ES-I3 (cell line): Measurements from ENCODE around the gene CPNE1.

Source experiments
- H3K36me3 ChIP-seq: 2 replicates; pipeline ENCODE4 v1.6.1; 2013; ENCODE audit warnings: mild to moderate bottlenecking, low read length, control low read depth, moderate library complexity; ENCODE audit not compliant: insufficient read depth
- H3K4me1 ChIP-seq: 2 replicates; pipeline ENCODE4 v1.6.1; 2013; ENCODE audit warnings: mild to moderate bottlenecking, control low read depth, low read length; ENCODE audit not compliant: insufficient read depth
- H3K9ac ChIP-seq: 2 replicates; pipeline ENCODE4 v1.6.1; 2013; ENCODE audit warnings: low read depth, mild to moderate bottlenecking, low read length, moderate library complexity
- H3K9me3 ChIP-seq: 2 replicates; pipeline ENCODE4 v1.6.1; 2013; ENCODE audit warnings: mild to moderate bottlenecking, low read length, moderate library complexity; ENCODE audit not compliant: control insufficient read depth, insufficient read depth

Gene CPNE1

DNA sequence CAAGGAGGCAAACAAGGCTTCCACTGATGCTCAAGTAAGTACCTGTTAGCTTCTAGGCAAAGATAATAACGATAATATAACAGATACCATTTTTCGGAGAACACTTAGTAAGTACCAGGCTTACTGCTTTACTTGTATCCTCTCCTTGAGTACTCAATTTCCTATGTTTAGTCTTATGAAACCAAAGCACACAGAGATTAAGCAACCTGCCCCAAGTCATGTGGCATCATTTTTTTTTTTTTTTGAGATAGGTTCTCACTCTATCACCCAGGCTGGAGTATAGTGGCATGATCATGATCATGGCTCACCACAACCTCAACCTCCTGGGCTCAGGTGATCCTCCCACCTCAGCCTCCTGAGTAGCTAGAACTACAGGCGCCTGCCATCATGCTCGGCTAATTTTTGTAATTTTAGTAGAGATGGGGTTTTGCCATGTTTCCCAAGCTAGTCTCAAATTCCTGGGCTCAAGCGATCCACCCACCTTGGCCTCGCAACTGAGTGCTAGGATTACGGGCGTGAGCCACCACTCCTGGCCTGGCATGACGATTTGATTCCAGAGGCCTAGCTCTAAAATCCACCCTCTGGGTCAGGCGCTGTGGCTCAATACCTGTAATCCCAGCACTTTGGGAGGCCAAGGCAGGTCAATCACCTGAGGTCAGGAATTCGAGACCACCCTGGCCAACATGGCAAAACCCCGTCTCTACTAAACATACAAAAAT, 35.1 kb downstream of the CPNE1 start:
- H3K36me3 ChIP-seq, result peaks cover 47% of the 10 kb centered on the region
- H3K9ac ChIP-seq, result no peak overlapping the region
- H3K4me1 ChIP-seq, result no peaks in the 10 kb centered on the region
- no peaks in the 10 kb centered on the region for H3K9me3 ChIP-seq

- Histone ChIP-seq H3K9me3 (no peaks in the 10 kb centered on the region), H3K4me1 (no peaks in the 10 kb centered on the region), H3K9ac (no peak overlapping the region), H3K36me3 (peaks cover 47% of the 10 kb centered on the region)
Measured at GRCh38 chr20:35627121-35627520, 37.6 kb downstream of the CPNE1 start.

DNA sequence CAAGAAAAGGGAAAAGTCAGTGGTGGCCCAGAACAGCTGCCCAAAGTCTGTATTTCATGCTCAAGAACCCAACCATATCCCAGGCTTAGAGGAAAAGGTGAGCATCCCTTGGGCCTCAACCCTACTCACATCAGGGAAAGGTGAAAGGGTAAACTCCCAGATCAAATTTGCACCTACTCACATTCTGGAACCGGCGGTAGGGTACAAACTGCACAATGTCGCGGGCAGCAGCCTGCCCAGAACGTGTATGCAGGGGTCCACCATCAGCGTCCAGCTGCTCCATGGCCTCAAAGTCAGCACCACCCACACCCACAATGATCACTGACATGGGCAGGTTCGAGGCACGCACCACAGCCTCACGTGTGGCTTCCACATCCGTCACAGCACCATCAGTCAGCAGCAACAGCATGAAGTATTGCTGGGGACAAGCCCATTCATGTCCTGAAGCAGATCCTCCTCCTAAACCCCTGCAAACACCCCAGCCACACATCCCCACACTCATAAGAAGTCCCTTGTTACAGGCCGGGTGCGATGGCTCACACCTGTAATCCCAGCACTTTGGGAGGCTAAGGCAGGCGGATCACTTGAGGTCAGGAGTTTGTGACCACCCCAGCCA, 38.2 kb downstream of the CPNE1 start:
- no peak overlapping the region for H3K9ac ChIP-seq
- H3K36me3 ChIP-seq, result peaks cover 41% of the 10 kb centered on the region
- H3K4me1 ChIP-seq, result no peaks in the 10 kb centered on the region
- H3K9me3 ChIP-seq, result no peaks in the 10 kb centered on the region

DNA sequence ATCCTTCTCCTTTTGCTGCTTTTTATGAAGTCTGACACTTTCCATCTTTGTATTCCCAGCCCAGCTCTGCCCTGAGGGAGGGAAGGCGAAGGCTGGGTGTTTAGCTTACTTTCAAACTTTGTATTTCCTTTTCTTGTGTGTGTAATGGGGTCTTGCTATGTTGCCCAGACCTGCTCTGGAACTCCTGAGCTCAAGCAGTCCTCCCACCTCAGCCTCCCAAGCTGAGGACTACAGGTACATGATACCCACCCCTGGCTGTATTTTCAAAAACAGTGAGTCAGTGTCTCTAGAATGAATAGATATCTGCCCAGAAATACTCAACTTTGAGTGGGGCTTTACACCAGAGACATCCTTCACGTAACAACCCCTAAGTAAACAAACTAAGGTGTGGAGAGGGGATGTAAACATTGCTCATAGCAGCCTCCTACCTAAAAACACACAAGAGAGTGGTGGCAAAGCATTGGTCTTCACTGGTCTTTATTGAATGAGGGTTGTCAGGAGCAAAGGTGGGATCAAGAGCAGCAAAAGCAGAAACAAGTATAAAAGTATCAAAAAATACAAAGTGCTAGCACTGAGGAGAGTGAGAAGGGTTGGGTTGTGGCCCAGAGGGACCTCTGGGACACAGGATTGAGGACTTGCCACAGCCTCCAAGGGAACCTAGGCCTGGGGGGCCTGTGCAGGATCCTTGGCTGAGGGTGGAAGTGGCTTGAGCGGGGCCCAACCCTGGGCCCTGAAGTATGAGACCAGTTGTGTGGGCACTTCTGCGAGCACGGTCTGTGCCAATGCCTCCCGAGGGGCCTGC, 38.9 kb downstream of the CPNE1 start:
- H3K9ac ChIP-seq, result no peak overlapping the region
- no peaks in the 10 kb centered on the region for H3K4me1 ChIP-seq
- H3K9me3 ChIP-seq, result no peaks in the 10 kb centered on the region
- peaks cover 34% of the 10 kb centered on the region for H3K36me3 ChIP-seq

DNA sequence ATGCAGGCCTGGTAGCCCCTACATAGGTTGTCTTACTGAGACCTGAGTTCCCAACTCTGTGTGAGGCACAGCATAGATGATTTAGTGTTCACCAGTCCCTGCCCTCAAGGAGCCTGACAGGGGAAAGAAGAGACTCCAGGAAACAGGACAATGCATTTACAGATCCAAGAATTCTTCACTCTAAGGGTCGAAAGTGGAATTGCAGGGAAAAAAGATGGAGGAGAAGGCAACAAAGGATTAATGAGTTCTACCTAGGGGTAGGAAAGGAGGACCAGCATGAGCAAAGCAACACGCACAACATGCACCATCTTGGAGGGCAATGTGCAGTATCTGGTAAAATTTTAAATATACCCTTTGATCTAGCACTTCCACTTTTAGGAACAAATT, 43.1 kb downstream of the CPNE1 start:
- no peaks in the 10 kb centered on the region for H3K9me3 ChIP-seq
- H3K4me1 ChIP-seq, result no peaks in the 10 kb centered on the region
- peaks cover 11% of the 10 kb centered on the region for H3K36me3 ChIP-seq
- H3K9ac ChIP-seq, result no peak overlapping the region

GRCh38 chr20:35620818-35621559, 43.7 kb downstream of the CPNE1 start:
- Histone ChIP-seq H3K9me3 (no peaks in the 10 kb centered on the region), H3K4me1 (no peaks in the 10 kb centered on the region), H3K9ac (no peak overlapping the region), H3K36me3 (peaks cover 7% of the 10 kb centered on the region)

- H3K36me3 ChIP-seq, result no peaks in the 10 kb centered on the region; the same call in 1 of the 2 replicates
Measured at GRCh38 chr20:35619196-35620095, 45.3 kb downstream of the CPNE1 start.

DNA sequence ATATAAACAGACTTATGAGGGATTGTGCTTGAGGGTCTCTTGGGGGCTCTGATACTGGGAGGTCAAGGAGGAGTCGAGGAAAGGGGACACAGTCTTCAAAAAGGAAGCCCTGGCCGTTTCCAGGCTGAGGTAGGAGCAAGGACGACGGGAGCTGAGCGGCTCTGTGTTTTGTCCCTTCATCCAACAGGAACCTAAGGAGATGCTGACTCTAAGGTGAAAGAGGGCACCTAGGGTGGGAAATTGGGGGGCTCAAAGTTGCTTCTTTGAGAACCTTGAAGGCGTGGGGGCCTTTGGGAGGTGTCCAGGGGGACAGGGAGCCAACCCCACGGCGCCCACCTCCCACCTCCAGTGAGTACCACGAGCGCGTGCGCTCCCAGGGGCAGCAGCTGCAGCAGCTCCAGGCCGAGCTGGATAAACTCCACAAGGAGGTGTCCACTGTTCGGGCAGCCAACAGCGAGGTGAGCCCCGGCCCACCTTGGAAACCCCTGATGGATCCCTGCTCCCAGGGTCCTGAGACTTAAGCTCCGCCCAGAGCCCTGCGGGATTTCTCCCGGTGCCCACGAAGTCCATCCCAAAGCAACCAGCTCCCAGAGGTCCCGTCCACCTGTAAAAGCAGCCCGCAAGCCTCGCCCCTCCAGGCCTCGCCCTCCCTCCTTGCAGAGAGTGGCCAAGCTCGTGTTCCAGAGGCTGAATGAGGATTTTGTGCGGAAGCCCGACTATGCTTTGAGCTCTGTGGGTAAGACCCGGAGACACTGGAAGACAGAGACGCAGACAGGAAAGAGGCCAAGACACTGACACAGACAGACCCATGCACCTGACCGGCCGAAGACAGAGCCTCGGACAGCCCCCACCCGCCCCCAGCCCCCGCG, 46.2 kb downstream of the CPNE1 start:
- H3K9ac ChIP-seq, result peak overlapping the region; percentile 55; the same call in 1 of the 2 replicates
- no peaks in the 10 kb centered on the region; the same call in 1 of the 2 replicates for H3K36me3 ChIP-seq
- H3K9me3 ChIP-seq, result no peaks in the 10 kb centered on the region
- no peaks in the 10 kb centered on the region for H3K4me1 ChIP-seq

More at GRCh38 chr20:35619196-35620095, 45.3 kb downstream of the CPNE1 start:
- Histone ChIP-seq H3K4me1 (no peaks in the 10 kb centered on the region), H3K9me3 (no peaks in the 10 kb centered on the region), H3K9ac (peak overlapping the region; percentile 52; the same call in 1 of the 2 replicates)

DNA sequence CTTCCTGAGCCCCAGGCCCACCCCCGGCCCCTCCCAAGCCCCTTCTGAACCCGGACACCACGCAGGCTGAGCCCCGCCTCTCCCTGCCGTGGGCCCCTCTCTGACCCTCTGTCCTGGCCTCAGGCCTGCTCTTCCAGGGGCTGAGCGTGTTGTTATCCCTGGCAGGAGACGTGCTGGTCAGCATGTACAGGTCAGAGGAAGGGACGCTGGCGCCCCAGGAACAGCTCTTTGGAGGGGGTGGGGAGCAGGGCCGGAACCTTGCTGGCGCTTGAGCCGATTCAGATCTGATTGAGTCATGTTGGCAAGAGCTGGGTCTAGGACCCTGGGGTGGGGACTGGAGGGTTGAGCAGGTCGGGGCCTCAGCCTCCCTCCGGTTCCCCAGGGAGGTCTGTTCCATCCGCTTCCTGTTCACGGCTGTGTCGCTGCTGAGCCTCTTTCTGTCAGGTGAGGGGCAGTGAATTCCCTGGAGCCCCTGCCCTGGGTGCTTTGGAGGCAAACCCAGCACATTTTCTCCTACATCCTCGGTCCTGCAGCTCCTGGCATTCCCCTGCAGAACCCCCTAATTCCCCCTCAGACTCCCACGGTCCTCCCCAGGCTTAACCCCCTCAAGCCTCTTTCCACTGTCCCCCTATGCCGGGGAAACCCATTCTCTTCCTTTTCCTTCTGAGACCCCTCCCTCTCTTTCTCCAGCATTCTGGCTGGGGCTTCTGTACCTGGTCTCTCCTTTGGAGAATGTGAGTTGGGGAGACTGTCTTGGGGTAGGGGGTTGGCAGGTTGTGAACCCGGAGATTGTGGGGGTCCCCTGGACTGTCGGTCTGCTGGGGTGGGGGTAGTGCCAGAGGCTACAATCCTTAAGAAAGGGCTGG, 47.1 kb downstream of the CPNE1 start:
- Histone ChIP-seq H3K4me1 (no peaks in the 10 kb centered on the region), H3K9me3 (no peaks in the 10 kb centered on the region), H3K36me3 (no peaks in the 10 kb centered on the region; the same call in 1 of the 2 replicates), H3K9ac (peak overlapping the region; percentile 55; the same call in 1 of the 2 replicates)

DNA sequence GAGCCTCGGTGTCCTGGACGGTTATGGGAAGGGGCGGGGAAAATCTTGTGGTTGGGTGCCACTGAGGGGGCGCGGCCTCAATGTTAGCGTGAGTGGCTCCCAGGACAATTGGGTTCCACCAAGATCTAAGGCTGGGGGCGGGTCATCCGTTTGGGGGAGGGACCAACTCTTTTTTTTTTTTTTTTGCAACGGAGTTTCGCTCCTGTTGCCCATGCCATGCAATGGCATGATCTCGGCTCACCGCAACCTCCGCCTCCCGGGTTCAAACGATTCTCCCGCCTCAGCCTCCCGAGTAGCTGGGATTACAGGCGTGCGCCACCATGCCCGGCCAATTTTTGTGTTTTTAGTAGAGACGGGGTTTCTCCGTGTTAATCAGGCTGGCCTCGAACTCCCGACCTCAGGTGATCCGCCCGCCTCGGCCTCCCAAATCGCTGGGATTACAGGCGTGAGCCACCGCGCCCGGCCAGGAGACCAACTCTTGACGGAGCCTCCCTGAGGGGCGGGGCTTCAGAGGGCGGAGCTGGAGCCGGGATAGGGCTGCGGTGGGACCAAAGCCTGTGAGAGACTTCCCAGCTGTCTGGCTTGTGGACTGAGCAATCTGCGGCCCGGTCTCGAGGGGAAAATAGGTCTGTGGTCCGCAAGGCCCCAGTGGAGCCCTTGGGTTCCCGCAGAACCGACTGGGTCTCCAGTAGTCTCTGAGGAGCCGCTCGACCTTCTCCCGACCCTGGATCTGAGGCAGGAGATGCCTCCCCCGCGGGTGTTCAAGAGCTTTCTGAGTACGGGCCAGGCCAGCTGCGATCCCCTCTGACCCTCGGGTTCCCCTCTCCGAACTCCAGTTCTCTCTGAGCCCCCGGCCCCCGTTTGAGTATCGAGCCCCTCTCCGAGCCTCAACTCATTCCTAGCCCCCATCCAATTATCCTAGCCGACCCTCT, 48.0 kb downstream of the CPNE1 start:
- no peaks in the 10 kb centered on the region for H3K4me1 ChIP-seq
- no peaks in the 10 kb centered on the region for H3K9me3 ChIP-seq
- peak overlapping the region; percentile 55; the same call in 1 of the 2 replicates for H3K9ac ChIP-seq
- H3K36me3 ChIP-seq, result no peaks in the 10 kb centered on the region; the same call in 1 of the 2 replicates
